K562 (cell line): Measurements from ENCODE around the gene CLEC19A. TPM values are rescaled to one million over a fixed set of nuclear protein-coding genes. Genes with fewer than 3 reads are reported as not detected.

Experiments used
- ATF7 ChIP-seq: fragments of 450-650 bp; IDR thresholded peaks from 2 replicates; pipeline ENCODE4 v1.7.1; 2014; ENCODE audit warnings: mild to moderate bottlenecking, moderate library complexity
- MEIS2 ChIP-seq: fragments of 450-650 bp; IDR thresholded peaks from 2 replicates; pipeline ENCODE4 v1.6.1; 2014; ENCODE audit warnings: mild to moderate bottlenecking; ENCODE audit not compliant: partially characterized antibody
- NKRF ChIP-seq: fragments of 450-650 bp; IDR thresholded peaks from 2 replicates; pipeline ENCODE4 v1.6.1; 2016; ENCODE audit warnings: borderline replicate concordance
- PKNOX1 ChIP-seq: fragments of 450-650 bp; IDR thresholded peaks from 2 replicates; pipeline ENCODE4 v1.6.1; 2016
- SMAD2 ChIP-seq: fragments of 150-350 bp; IDR thresholded peaks from 2 replicates; pipeline ENCODE4 v1.6.1; 2014; ENCODE audit warnings: low read depth, mild to moderate bottlenecking, low read length
- SNRNP70 ChIP-seq: fragments of 200-400 bp; formaldehyde crosslinking; optimal IDR thresholded peaks from 2 replicates; pipeline ENCODE3; 2017; ENCODE audit warnings: low read depth, low read length
- SREBF1 ChIP-seq: fragments of 150-350 bp; IDR thresholded peaks from 2 replicates; pipeline ENCODE4 v1.6.1; 2014; ENCODE audit warnings: antibody characterized with exemption, low read depth, low read length, borderline replicate concordance
- SRF ChIP-seq, 2 experiments: fragments of 250-450, 450-650 bp in 1 of 2; sonication (Bioruptor Pico) in 1 of 2; sonication (generic) in 1 of 2; formaldehyde crosslinking; IDR thresholded peaks; 2 replicates each; pipeline versions ENCODE4 v1.5.0 to v1.5.1; 2020 to 2022; ENCODE audit warnings: mild to moderate bottlenecking in 1 of 2, missing genetic modification reagents in 1 of 2
- STAT5A ChIP-seq: IDR thresholded peaks from 2 replicates; pipeline ENCODE4 v1.6.1; 2012; ENCODE audit warnings: low read length, inconsistent platforms, borderline replicate concordance
- WHSC1 ChIP-seq: IDR thresholded peaks from one replicate; pipeline ENCODE4 v1.6.1; 2012; ENCODE audit warnings: low read length, control low read depth, inconsistent platforms
- XRCC5 ChIP-seq: fragments of 200-400 bp; formaldehyde crosslinking; IDR thresholded peaks from 2 replicates; pipeline ENCODE4 v1.6.1; 2017; ENCODE audit warnings: low read depth, mild to moderate bottlenecking, low read length
- ZNF133 ChIP-seq: fragments of 250-450 bp; sonication (Bioruptor Pico); IDR thresholded peaks from 2 replicates; pipeline ENCODE4 v1.4.0; 2020; ENCODE audit warnings: mild to moderate bottlenecking
- ZNF311 ChIP-seq: fragments of 250-450 bp; sonication (Bioruptor Pico); IDR thresholded peaks from 2 replicates; pipeline ENCODE4 v1.4.0; 2020; ENCODE audit warnings: mild to moderate bottlenecking, moderate library complexity
- ZSCAN32 ChIP-seq: fragments of 450-650 bp; formaldehyde crosslinking; IDR thresholded peaks from 2 replicates; pipeline ENCODE4 v1.4.0; 2020; ENCODE audit warnings: mild to moderate bottlenecking, moderate library complexity
- polyA plus RNA-seq, 8 experiments: library from polyadenylated mRNA; depleted of rRNA in 4 of 8; stranded (reverse) in 5 of 8; unstranded in 3 of 8; fragments of >200 nt; fragmentation: Nextera tagmentation in 2 of 8; fragmentation: Illumina TruSeq in 1 of 8; extraction: Ambion mirVana in 2 of 8; extraction: Trizol in 1 of 8; gene quantifications; 2 replicates each; pipeline versions ENCODE4 v1.2.1 to v1.2.3, GENCODE V29; 2011 to 2014; ENCODE audit warnings: inconsistent platforms in 1 of 8, missing spikeins in 1 of 8
- total RNA-seq, 7 experiments: library from RNA; depleted of rRNA in 6 of 7; stranded (reverse); fragments of >200 nt in 6 of 7; fragmentation: Illumina TruSeq in 2 of 7; extraction: Trizol in 2 of 7; gene quantifications; 2 replicates each; pipeline versions ENCODE4 v1.2.1 to v1.2.3, GENCODE V29; 2011 to 2021; ENCODE audit warnings: low replicate concordance in 1 of 7
- TF ChIP-seq, protein P1 (sequence below): sonication (generic); formaldehyde crosslinking; IDR thresholded peaks from 2 replicates; pipeline ENCODE4 v1.8.1; 2023; ENCODE audit warnings: missing genetic modification reagents, mild to moderate bottlenecking, borderline replicate concordance
- TF ChIP-seq, protein P2 (sequence below), 2 experiments: fragments of 250-450 bp in 1 of 2; fragments of 450-650 bp in 1 of 2; sonication (Bioruptor Pico) in 1 of 2; IDR thresholded peaks; 2 replicates each; pipeline versions ENCODE4 v1.6.1 to v1.8.0; 2016 to 2021; ENCODE audit warnings: mild to moderate bottlenecking in 2 of 2, moderate library complexity in 2 of 2, missing compliant biosample characterization in 1 of 2, missing genetic modification characterization in 1 of 2
- TF ChIP-seq, protein P3 (sequence below), 2 experiments: IDR thresholded peaks in 1 of 2; conservative IDR thresholded peaks in 1 of 2; 2 replicates each; pipeline ENCODE4 v1.6.1; 2016; ENCODE audit warnings: low read depth in 2 of 2, mild to moderate bottlenecking in 1 of 2, missing compliant biosample characterization in 1 of 2, missing genetic modification characterization in 1 of 2, moderate library complexity in 1 of 2

CLEC19A gene
- total and polyA plus RNA-seq, 9 of the 15 experiments (the other 6 are each of a cell fraction or from before 2014, with no cell fraction given): not detected

- TF ChIP-seq, protein P1, sequence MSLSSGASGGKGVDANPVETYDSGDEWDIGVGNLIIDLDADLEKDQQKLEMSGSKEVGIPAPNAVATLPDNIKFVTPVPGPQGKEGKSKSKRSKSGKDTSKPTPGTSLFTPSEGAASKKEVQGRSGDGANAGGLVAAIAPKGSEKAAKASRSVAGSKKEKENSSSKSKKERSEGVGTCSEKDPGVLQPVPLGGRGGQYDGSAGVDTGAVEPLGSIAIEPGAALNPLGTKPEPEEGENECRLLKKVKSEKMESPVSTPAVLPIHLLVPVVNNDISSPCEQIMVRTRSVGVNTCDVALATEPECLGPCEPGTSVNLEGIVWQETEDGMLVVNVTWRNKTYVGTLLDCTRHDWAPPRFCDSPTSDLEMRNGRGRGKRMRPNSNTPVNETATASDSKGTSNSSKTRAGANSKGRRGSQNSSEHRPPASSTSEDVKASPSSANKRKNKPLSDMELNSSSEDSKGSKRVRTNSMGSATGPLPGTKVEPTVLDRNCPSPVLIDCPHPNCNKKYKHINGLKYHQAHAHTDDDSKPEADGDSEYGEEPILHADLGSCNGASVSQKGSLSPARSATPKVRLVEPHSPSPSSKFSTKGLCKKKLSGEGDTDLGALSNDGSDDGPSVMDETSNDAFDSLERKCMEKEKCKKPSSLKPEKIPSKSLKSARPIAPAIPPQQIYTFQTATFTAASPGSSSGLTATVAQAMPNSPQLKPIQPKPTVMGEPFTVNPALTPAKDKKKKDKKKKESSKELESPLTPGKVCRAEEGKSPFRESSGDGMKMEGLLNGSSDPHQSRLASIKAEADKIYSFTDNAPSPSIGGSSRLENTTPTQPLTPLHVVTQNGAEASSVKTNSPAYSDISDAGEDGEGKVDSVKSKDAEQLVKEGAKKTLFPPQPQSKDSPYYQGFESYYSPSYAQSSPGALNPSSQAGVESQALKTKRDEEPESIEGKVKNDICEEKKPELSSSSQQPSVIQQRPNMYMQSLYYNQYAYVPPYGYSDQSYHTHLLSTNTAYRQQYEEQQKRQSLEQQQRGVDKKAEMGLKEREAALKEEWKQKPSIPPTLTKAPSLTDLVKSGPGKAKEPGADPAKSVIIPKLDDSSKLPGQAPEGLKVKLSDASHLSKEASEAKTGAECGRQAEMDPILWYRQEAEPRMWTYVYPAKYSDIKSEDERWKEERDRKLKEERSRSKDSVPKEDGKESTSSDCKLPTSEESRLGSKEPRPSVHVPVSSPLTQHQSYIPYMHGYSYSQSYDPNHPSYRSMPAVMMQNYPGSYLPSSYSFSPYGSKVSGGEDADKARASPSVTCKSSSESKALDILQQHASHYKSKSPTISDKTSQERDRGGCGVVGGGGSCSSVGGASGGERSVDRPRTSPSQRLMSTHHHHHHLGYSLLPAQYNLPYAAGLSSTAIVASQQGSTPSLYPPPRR (CRISPR knock-in tag): no peak
- TF ChIP-seq, protein P2, sequence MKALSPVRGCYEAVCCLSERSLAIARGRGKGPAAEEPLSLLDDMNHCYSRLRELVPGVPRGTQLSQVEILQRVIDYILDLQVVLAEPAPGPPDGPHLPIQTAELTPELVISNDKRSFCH (CRISPR knock-in tag; IDR thresholded peaks at IDR 0.05): no peak
- TF ChIP-seq, protein P2 (tag; IDR thresholded peaks at IDR 0.05): no peak
- TF ChIP-seq SMAD2 (no peak), XRCC5 (no peak), MEIS2 (peak; percentile 79), ZSCAN32 (CRISPR knock-in tag) (no peak), STAT5A (peak; percentile 75), ATF7 (0 out of 2 replicates have a peak, but pooled peaks have one; percentile 10), SNRNP70 (no peak), SREBF1 (no peak), NKRF (no peak), ZNF311 (CRISPR knock-in tag) (no peak), ZNF133 (CRISPR knock-in tag) (no peak), PKNOX1 (peak; percentile 87), WHSC1 (no peak), SRF (CRISPR knock-in tag; IDR thresholded peaks at IDR 0.05) (peak in 1 of 2 experiments; percentile 96; a peak in 2 of 4 replicates)
- TF ChIP-seq, protein P3, sequence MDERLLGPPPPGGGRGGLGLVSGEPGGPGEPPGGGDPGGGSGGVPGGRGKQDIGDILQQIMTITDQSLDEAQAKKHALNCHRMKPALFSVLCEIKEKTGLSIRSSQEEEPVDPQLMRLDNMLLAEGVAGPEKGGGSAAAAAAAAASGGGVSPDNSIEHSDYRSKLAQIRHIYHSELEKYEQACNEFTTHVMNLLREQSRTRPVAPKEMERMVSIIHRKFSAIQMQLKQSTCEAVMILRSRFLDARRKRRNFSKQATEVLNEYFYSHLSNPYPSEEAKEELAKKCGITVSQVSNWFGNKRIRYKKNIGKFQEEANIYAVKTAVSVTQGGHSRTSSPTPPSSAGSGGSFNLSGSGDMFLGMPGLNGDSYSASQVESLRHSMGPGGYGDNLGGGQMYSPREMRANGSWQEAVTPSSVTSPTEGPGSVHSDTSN (CRISPR knock-in tag; IDR thresholded peaks at IDR 0.05; ENCODE audit: low read depth): no peak
- TF ChIP-seq, protein P3 (tag; conservative IDR thresholded peaks at IDR 0.05; ENCODE audit: low read depth): 0 out of 2 replicates have a peak, but pooled peaks have one; percentile 14
Observed at GRCh38 chr16:19331794-19332193, 46.3 kb downstream of the CLEC19A start (continued).
